HUES6 (cell line): Measurements from ENCODE around the gene ESAM.
A peak's percentile ranks its signal among the peaks of the same experiment; 100 is the strongest.

Experiments used
- H3K27ac ChIP-seq: 2 replicates; pipeline ENCODE4 v1.7.0; 2013; ENCODE audit warnings: low read depth, mild to moderate bottlenecking, low read length, inconsistent platforms
- H3K27me3 ChIP-seq: 2 replicates; pipeline ENCODE4 v1.6.1; 2013; ENCODE audit warnings: low read length; ENCODE audit not compliant: control insufficient read depth, insufficient read depth
- H3K36me3 ChIP-seq: 2 replicates; pipeline ENCODE4 v1.6.1; 2013; ENCODE audit warnings: low read length; ENCODE audit not compliant: control insufficient read depth, insufficient read depth
- H3K4me1 ChIP-seq: 2 replicates; pipeline ENCODE4 v1.6.1; 2013; ENCODE audit warnings: low read length; ENCODE audit not compliant: control insufficient read depth, insufficient read depth
- H3K4me3 ChIP-seq: 2 replicates; pipeline ENCODE4 v1.5.1; 2013; ENCODE audit warnings: low read depth, low read length
- H3K9ac ChIP-seq: one replicate; pipeline ENCODE4 v1.6.1; 2013; ENCODE audit warnings: mild to moderate bottlenecking, low read length
- H3K9me3 ChIP-seq: 2 replicates; pipeline ENCODE4 v1.6.1; 2013; ENCODE audit warnings: low read depth, low read length; ENCODE audit not compliant: control insufficient read depth, insufficient read depth

Gene ESAM

GRCh38 chr11:124740277-124740882 is 21.7 kb downstream of the ESAM start:
- Histone ChIP-seq H3K9me3 (no peaks in the 10 kb centered on the region), H3K4me1 (peaks cover 16% of the 10 kb centered on the region; the same call in 1 of the 2 replicates), H3K9ac (no peak overlapping the region), H3K36me3 (no peaks in the 10 kb centered on the region), H3K27ac (no peak overlapping the region), H3K27me3 (peaks cover 97% of the 10 kb centered on the region), H3K4me3 (peak overlapping the region; percentile 64)

DNA sequence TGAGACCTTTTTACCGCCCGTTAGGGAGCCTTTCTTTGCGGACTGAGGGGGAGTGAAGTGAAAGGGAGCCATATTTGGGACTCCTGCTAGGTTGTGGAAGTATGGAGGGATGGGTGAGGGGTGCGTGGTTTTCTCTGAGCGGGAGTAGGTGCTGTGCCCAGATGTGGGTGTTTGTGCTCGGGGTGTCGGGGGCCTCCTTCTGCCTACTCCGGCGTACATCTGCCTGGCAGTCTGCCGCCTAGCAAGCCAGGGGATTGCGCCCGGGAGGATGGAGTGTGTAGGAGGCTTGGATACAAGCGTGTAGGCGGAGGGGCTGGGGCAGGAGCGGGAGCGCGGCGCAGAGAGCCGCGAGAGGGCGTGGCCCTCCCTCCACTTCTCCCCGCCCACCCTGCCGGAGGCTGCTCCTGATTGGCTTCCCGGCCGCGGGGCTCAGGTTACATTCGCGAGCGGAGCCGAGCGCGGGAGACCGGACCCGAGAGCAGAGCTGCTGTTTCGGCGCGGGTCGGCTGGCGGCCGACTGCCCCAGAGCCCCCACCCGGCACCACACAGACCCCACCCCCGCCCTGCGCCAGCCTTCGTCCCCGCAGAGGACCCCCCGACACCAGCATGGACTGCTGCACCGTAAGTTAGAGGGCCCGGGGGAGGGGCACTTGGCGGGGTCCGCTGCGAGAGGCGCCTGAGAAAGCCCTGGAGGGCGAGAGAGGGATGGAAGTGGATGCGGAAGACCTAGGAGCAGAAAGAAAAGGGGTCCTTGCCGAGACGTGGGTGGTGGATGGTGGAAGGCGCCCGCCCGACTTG is 22.4 kb downstream of the ESAM start, which contains the start of gene NRGN:
Gene NRGN (plus strand): TSS at position 464 of the 798 bp plus-strand sequence. CDS start 143 bp downstream, at position 607.
- no peaks in the 10 kb centered on the region for H3K36me3 ChIP-seq
- H3K27ac ChIP-seq, result no peak within 1 kb of the TSS
- H3K9ac ChIP-seq, result peak within 1 kb of the TSS; percentile 21
- peaks cover 11% of the 10 kb centered on the region; the same call in 1 of the 2 replicates for H3K4me1 ChIP-seq
- no peaks in the 10 kb centered on the region for H3K9me3 ChIP-seq
- H3K27me3 ChIP-seq, result peaks cover 97% of the 10 kb centered on the region
- H3K4me3 ChIP-seq, result peak within 1 kb of the TSS; percentile 64

DNA sequence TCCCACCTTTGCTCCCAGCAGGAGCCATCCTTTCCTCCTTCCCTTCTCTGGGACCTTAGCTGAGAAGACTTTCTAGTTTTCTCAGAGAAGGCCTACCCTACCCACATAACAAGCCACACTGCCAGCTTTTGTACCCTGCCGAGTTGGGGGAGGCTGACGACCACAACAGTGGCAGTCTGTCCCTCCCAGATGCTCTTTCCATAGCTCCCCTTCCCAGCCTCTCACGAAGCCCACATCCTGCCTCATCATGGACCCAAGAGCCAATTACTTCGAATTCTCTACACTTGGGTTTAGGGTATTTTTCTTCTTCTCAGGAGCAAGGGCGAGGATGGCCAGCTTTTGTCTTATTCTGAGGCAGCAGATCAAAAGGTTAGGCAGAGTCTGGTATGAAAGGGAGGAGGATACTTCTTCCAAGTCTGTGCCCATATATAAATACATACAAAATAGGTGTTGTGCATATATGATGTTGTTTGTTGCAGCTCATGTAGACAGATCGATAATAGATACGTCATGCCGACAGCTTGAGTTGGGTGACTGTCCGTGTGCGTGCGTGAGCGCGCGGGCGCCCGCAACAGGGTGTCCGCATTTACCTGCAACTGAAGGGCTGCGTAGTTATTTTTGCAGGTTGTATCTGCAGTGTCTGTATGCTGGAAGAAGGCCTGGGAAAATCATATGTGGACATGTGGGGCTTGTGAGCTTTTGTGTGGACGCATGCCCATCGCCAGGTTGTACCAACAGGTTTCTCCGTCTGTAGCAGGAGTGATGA is 23.2 kb downstream of the ESAM start:
- H3K9ac ChIP-seq, result peak overlapping the region; percentile 21

GRCh38 chr11:124737638-124738305 is 24.3 kb downstream of the ESAM start:
- peaks cover 88% of the 10 kb centered on the region for H3K27me3 ChIP-seq

More for the DNA sequence above, 23.2 kb downstream of the ESAM start:
- Histone ChIP-seq H3K27me3 (peaks cover 97% of the 10 kb centered on the region), H3K27ac (no peak overlapping the region), H3K36me3 (no peaks in the 10 kb centered on the region), H3K9me3 (no peaks in the 10 kb centered on the region), H3K4me1 (peaks cover 11% of the 10 kb centered on the region; the same call in 1 of the 2 replicates), H3K4me3 (peak overlapping the region; percentile 64)

DNA sequence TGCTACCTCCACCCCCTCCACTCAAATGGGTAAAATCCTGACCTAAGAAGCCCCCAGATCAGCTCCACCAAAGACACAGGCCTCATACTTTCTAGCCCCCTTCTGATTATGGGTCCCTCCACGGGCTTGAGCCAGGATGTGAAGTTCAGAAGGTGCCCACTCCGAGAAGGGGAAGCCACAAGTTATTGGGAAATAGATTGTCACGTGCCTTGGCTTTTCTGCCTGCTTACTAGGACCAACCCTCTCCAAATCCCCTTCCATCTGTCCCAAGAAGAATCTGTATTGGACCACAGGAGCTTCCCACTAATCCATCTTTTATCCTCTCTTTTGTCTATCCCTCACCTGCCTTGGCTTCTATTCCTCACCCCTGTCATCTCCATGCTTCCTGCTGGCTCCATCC is 25.4 kb downstream of the ESAM start:
- Histone ChIP-seq H3K27ac (no peak overlapping the region), H3K4me3 (no peak overlapping the region), H3K4me1 (peaks cover 11% of the 10 kb centered on the region; the same call in 1 of the 2 replicates), H3K36me3 (no peaks in the 10 kb centered on the region), H3K9ac (no peak overlapping the region), H3K27me3 (peaks cover 87% of the 10 kb centered on the region), H3K9me3 (no peaks in the 10 kb centered on the region)

More at GRCh38 chr11:124737638-124738305, 24.3 kb downstream of the ESAM start:
- H3K27ac ChIP-seq, result no peak overlapping the region
- H3K4me1 ChIP-seq, result peaks cover 11% of the 10 kb centered on the region; the same call in 1 of the 2 replicates
- H3K36me3 ChIP-seq, result no peaks in the 10 kb centered on the region
- H3K9ac ChIP-seq, result no peak overlapping the region
- H3K9me3 ChIP-seq, result no peaks in the 10 kb centered on the region
- no peak overlapping the region for H3K4me3 ChIP-seq

- peaks cover 4% of the 10 kb centered on the region; the same call in 1 of the 2 replicates for H3K4me1 ChIP-seq
- H3K27me3 ChIP-seq, result peaks cover 52% of the 10 kb centered on the region
- no peak overlapping the region for H3K9ac ChIP-seq
- no peak overlapping the region for H3K27ac ChIP-seq
- H3K9me3 ChIP-seq, result no peaks in the 10 kb centered on the region
- H3K36me3 ChIP-seq, result no peaks in the 10 kb centered on the region
- no peak overlapping the region for H3K4me3 ChIP-seq
Measured at GRCh38 chr11:124732230-124732629, 29.9 kb downstream of the ESAM start.

DNA sequence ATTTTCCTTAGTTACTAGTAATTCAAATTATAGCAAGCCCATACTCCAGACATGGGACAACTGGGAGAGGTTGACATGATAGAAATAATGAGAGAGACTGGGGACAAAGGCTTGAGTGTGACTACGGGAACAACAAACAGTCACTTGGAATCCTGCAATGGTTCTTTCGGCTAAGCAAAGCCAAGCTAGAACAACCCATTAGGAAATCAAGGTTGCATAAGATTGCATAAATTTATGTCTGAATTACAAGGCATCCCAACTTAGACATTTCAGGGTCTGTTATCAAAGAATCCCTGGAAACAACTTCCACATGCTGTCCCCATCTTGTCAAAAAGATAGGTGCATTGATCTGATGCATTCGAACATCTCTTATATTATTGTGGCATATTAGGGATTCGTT is 32.5 kb downstream of the ESAM start:
- Histone ChIP-seq H3K27ac (no peak overlapping the region), H3K27me3 (peaks cover 47% of the 10 kb centered on the region), H3K9ac (no peak overlapping the region), H3K9me3 (no peaks in the 10 kb centered on the region), H3K36me3 (no peaks in the 10 kb centered on the region), H3K4me3 (no peak overlapping the region), H3K4me1 (peaks cover 21% of the 10 kb centered on the region)

DNA sequence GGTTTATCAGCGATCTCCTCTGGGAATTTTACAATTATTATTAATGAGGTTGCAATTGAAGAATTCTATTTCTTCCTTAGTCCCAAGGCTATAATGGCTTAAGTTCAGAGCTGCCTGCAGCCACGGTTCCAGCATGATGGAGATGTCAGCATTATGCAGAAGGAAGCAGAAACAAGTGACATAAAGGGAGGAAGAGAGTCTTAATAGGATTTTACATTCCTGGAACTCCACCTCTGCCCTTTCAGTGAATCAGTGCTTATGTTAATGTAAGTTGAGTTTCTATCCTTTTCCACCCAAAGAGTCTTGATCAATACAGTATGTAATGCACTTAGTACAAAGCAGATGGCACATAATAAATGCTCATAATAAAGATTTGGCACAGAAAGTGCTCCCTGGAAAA is 34.0 kb downstream of the ESAM start:
- peaks cover 24% of the 10 kb centered on the region for H3K4me1 ChIP-seq
- no peaks in the 10 kb centered on the region for H3K9me3 ChIP-seq
- H3K36me3 ChIP-seq, result no peaks in the 10 kb centered on the region
- H3K4me3 ChIP-seq, result no peak overlapping the region
- H3K27me3 ChIP-seq, result peaks cover 52% of the 10 kb centered on the region
- H3K27ac ChIP-seq, result no peak overlapping the region
- no peak overlapping the region for H3K9ac ChIP-seq

DNA sequence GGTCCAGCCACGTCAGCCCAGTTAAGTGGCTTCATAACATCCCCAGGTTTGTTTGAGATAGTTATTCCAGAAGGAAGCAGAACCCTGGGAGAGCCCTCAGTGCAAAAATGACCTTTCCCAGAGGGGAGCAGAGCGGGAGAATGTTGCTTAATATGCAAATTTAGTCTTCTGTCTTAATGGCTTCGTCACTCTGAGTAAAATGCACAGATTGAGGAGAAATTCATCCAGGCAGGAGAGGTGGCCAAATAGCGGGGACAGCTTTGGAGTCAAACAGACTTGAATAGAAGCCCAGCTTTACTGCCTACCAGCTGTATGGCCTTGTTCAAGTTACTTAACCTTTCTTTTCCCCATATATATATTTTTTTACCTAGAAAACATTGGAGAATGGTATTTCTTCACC is 34.6 kb downstream of the ESAM start:
- H3K4me3 ChIP-seq, result no peak overlapping the region
- no peak overlapping the region for H3K27ac ChIP-seq
- H3K27me3 ChIP-seq, result peaks cover 56% of the 10 kb centered on the region
- no peaks in the 10 kb centered on the region for H3K36me3 ChIP-seq
- no peak overlapping the region for H3K9ac ChIP-seq
- H3K9me3 ChIP-seq, result no peaks in the 10 kb centered on the region
- H3K4me1 ChIP-seq, result peaks cover 24% of the 10 kb centered on the region

- Histone ChIP-seq H3K4me1 (peaks cover 24% of the 10 kb centered on the region), H3K9me3 (no peaks in the 10 kb centered on the region), H3K27me3 (peaks cover 66% of the 10 kb centered on the region), H3K27ac (no peak overlapping the region), H3K9ac (no peak overlapping the region), H3K36me3 (no peaks in the 10 kb centered on the region), H3K4me3 (peak overlapping the region; percentile 19; the same call in 1 of the 2 replicates)
Measured at GRCh38 chr11:124725719-124726105, 36.4 kb downstream of the ESAM start.
